ENCODE measurements around the gene RPL12. TPM values are rescaled to one million over a fixed set of nuclear protein-coding genes. Genes with fewer than 3 reads are reported as not detected.

RPL12 gene
- total and polyA plus RNA-seq, 2 experiments from 2014 or later: 594 to 1,676 TPM

- Histone ChIP-seq H3F3A (ENCODE audit: insufficient read depth) (no peaks in the 10 kb centered on the region), H3K9me3 (ENCODE audit: low read depth) (no peaks in the 10 kb centered on the region), H3K4me1 (ENCODE audit: insufficient read depth) (no peaks in the 10 kb centered on the region), H3K9ac (no peak overlapping the region), H3K4me2 (ENCODE audit: unreplicated experiment) (no peak overlapping the region), H3K27ac (no peak overlapping the region), H3K9me2 (ENCODE audit: insufficient read depth) (no peaks in the 10 kb centered on the region), H3K27me3 (replicated peaks; ENCODE audit: insufficient read depth) (no peaks in the 10 kb centered on the region), H3K36me3 (ENCODE audit: low read depth) (no peaks in the 10 kb centered on the region), H3K79me2 (ENCODE audit: insufficient read depth) (no peaks in the 10 kb centered on the region), H3K4me3 (no peak overlapping the region), H4K20me1 (ENCODE audit: insufficient read depth) (no peaks in the 10 kb centered on the region), H2AFZ (no peak overlapping the region)
- 90 to 94% methylated on average over 20 to 22 of the region's 22 CpGs for WGBS, 2 experiments (ENCODE audit: low coverage in 1 of 2, low lambda C conversion rate in 2 of 2, missing lambda C conversion rate in 2 of 2)
- DNase-seq: no peak
- no peak for TF ChIP-seq EZH2phosphoT487 (IDR thresholded peaks at IDR 0.05; ENCODE audit: insufficient read depth, low read depth)
- TF ChIP-seq EZH2 (IDR thresholded peaks at IDR 0.05; ENCODE audit: insufficient read depth, poor library complexity, severe bottlenecking): no peak
- in situ Hi-C loops (cut with MboI): no loop called here
Measured at GRCh38 chr9:127403507-127404192, 47.6 kb downstream of the RPL12 start.

GRCh38 chr9:127402401-127403090, 48.7 kb downstream of the RPL12 start:
- 91% methylated on average over 16 to 17 of the region's 18 CpGs for WGBS, 2 experiments (ENCODE audit: low coverage in 1 of 2, low lambda C conversion rate in 2 of 2, missing lambda C conversion rate in 2 of 2)
- Histone ChIP-seq H3K27me3 (replicated peaks; ENCODE audit: insufficient read depth) (no peaks in the 10 kb centered on the region), H3K9me3 (ENCODE audit: low read depth) (no peaks in the 10 kb centered on the region), H2AFZ (no peak overlapping the region), H4K20me1 (ENCODE audit: insufficient read depth) (no peaks in the 10 kb centered on the region), H3K36me3 (ENCODE audit: low read depth) (no peaks in the 10 kb centered on the region), H3K4me2 (ENCODE audit: unreplicated experiment) (no peak overlapping the region), H3K27ac (no peak overlapping the region), H3K79me2 (ENCODE audit: insufficient read depth) (no peaks in the 10 kb centered on the region), H3K9me2 (ENCODE audit: insufficient read depth) (no peaks in the 10 kb centered on the region), H3F3A (ENCODE audit: insufficient read depth) (no peaks in the 10 kb centered on the region), H3K4me1 (ENCODE audit: insufficient read depth) (no peaks in the 10 kb centered on the region), H3K4me3 (no peak overlapping the region), H3K9ac (no peak overlapping the region)
- DNase-seq: no peak
- TF ChIP-seq EZH2phosphoT487 (IDR thresholded peaks at IDR 0.05; ENCODE audit: insufficient read depth, low read depth) (no peak), EZH2 (IDR thresholded peaks at IDR 0.05; ENCODE audit: insufficient read depth, poor library complexity, severe bottlenecking) (no peak)
- in situ Hi-C loops (cut with MboI): no loop called here

- TF ChIP-seq EZH2 (IDR thresholded peaks at IDR 0.05; ENCODE audit: insufficient read depth, poor library complexity, severe bottlenecking): no peak
- TF ChIP-seq EZH2phosphoT487 (IDR thresholded peaks at IDR 0.05; ENCODE audit: insufficient read depth, low read depth): no peak
- H3K4me3 ChIP-seq: no peak overlapping the region
- H2AFZ ChIP-seq: no peak overlapping the region
- no peak for DNase-seq
- H3K9ac ChIP-seq: no peak overlapping the region
- H3K79me2 ChIP-seq (ENCODE audit: insufficient read depth): no peaks in the 10 kb centered on the region
- 0 out of 2 replicates have a peak, but pooled peaks cover 8% of the 10 kb centered on the region for H3F3A ChIP-seq (ENCODE audit: insufficient read depth)
- H3K9me2 ChIP-seq (ENCODE audit: insufficient read depth): no peaks in the 10 kb centered on the region
- WGBS, 2 experiments (ENCODE audit: low coverage in 1 of 2, low lambda C conversion rate in 2 of 2, missing lambda C conversion rate in 2 of 2): 94 to 96% methylated on average over 13 to 14 of the region's 14 CpGs
- no peaks in the 10 kb centered on the region for H3K9me3 ChIP-seq (ENCODE audit: low read depth)
- H3K36me3 ChIP-seq (ENCODE audit: low read depth): no peaks in the 10 kb centered on the region
- no peaks in the 10 kb centered on the region for H3K4me1 ChIP-seq (ENCODE audit: insufficient read depth)
- in situ Hi-C loops (cut with MboI): no loop called here
- H3K27me3 ChIP-seq (replicated peaks; ENCODE audit: insufficient read depth): peaks cover 6% of the 10 kb centered on the region; the same call in 1 of the 2 replicates
- H3K27ac ChIP-seq: no peak overlapping the region
- H3K4me2 ChIP-seq (ENCODE audit: unreplicated experiment): no peak overlapping the region
- H4K20me1 ChIP-seq (ENCODE audit: insufficient read depth): no peaks in the 10 kb centered on the region
Measured at GRCh38 chr9:127399736-127400269, 51.4 kb downstream of the RPL12 start.

GRCh38 chr9:127398715-127399400, 52.3 kb downstream of the RPL12 start:
- Histone ChIP-seq H3K9me3 (ENCODE audit: low read depth) (no peaks in the 10 kb centered on the region), H3K9ac (no peak overlapping the region), H2AFZ (no peak overlapping the region), H3K4me3 (no peak overlapping the region), H3K27ac (no peak overlapping the region), H3K36me3 (ENCODE audit: low read depth) (no peaks in the 10 kb centered on the region), H3K9me2 (ENCODE audit: insufficient read depth) (no peaks in the 10 kb centered on the region), H3K4me1 (ENCODE audit: insufficient read depth) (no peaks in the 10 kb centered on the region), H3K27me3 (replicated peaks; ENCODE audit: insufficient read depth) (peaks cover 8% of the 10 kb centered on the region), H3F3A (ENCODE audit: insufficient read depth) (0 out of 2 replicates have a peak, but pooled peaks cover 8% of the 10 kb centered on the region), H3K4me2 (ENCODE audit: unreplicated experiment) (no peak overlapping the region), H4K20me1 (ENCODE audit: insufficient read depth) (no peaks in the 10 kb centered on the region), H3K79me2 (ENCODE audit: insufficient read depth) (no peaks in the 10 kb centered on the region)
- TF ChIP-seq EZH2phosphoT487 (IDR thresholded peaks at IDR 0.05; ENCODE audit: insufficient read depth, low read depth) (no peak), EZH2 (IDR thresholded peaks at IDR 0.05; ENCODE audit: insufficient read depth, poor library complexity, severe bottlenecking) (no peak)
- DNase-seq: no peak
- in situ Hi-C loops (cut with MboI): no loop called here
- 94 to 98% methylated on average over 12 to 13 of the region's 13 CpGs for whole genome bisulfite sequencing, 2 experiments (ENCODE audit: low coverage in 1 of 2, low lambda C conversion rate in 2 of 2, missing lambda C conversion rate in 2 of 2)

Measured in GM23248 (cell line).